ENCODE measurements around the gene ARMC12. TPM values are rescaled to one million over a fixed set of nuclear protein-coding genes. Genes with fewer than 3 reads are reported as not detected.
"Not testable (repeated sequence)": the region's sequence is repeated elsewhere in the genome, so short reads cannot be mapped to it uniquely, and the experiment has no call there.

Gene ARMC12
- polyA plus RNA-seq, 3 donors, result 0.94 to 1.8 (median 0.99) TPM

DNA sequence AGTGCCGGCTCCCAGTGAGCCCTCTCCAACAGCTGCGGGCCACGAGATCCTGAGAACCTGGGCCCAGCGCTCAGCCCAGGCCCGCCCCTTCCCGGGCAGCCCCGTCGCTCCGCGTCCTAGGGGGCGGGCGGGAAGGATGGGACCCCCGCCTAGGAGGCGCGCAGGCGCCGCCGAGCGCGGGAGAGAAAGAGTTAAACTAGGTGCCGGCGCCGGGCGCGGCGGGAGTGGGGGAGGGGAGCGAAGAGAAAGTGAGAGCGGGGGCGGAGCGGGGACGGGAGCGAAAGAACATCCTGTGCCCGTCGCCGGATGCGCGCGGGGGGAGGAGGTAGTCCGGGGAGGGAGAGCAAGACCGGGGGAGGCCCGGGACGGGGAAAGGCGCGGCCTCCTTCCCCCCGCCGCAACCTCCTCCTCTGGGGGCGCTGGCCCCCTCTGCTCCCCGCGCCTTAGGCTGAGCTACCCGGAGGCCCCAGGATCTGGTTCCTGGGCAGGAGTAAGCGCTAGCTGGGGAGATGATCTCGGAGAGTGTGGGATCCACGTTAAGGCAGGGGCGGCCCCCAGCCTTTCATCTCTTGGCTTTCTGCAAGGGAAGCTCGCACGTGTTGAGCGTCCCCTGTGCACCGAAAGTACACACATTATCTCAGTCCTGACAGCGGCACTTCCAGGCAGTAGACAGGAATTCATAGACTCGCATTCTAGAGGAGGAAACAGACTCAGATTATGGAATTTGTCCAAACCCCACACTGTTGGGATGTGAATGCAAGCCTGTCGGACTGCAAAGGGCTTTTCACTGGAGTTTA is 4.9 kb upstream of the ARMC12 start:
- peak; percentile 91 for DNase-seq

DNA sequence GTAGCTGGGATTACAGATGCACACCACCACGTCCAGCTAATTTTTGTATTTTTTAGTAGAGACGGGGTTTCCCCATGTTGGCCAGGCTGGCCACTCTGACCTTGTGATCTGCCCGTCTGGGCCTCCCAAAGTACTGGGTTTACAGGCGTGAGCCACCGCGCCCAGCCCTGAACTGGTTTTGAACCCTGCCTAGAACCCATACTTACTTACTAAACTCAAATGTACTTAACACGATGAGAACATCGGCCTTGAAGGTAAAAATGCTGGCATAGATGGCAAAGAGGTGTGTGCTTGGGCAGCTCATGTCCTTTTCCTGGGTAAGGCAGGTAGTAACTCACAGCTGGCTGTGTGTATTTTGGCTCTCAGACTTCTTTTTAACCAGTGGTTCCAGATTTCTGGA is 3.2 kb upstream of the ARMC12 start:
- no peak for DNase-seq

DNA sequence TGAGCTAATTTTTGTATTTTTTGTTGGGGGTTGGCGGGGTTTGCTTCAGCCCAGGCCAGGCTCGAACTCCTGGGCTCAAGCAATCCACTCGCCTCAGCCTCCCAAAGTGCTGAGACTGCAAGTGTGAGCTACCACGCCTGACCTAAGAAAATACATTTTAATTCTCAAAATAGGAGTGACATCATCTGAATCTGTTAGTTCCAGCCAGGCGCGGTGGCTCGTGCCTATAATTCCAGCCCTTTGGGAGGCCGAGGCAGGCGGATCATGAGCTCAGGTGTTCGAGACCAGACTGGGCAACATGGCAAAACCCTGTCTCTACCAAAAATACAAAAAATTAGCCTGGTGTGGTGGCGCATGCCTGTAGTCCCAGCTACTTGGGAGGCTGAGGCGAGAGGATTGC is 2.5 kb upstream of the ARMC12 start:
- DNase-seq, result not testable (repeated sequence)

DNA sequence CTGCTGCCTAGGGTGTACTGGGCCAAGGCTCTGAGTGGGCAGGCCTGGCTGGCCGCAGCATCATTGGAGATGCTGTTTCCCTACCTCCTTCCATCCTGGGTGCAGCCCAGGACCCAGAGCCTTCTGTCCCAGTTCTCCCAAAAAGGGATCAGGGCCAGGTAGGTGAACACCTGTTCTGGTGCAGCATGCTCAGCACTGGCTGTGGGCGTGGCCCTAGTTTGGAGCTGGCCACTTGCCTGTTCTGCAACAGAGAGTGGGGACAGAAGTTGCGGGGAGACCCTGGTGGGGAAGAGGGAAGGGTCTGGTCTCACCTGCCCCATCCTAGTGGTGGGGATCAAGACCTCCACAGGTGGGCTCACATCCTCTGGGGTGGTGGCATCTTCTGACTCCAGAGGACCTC is 1.4 kb upstream of the ARMC12 start:
- no peak for DNase-seq

DNA sequence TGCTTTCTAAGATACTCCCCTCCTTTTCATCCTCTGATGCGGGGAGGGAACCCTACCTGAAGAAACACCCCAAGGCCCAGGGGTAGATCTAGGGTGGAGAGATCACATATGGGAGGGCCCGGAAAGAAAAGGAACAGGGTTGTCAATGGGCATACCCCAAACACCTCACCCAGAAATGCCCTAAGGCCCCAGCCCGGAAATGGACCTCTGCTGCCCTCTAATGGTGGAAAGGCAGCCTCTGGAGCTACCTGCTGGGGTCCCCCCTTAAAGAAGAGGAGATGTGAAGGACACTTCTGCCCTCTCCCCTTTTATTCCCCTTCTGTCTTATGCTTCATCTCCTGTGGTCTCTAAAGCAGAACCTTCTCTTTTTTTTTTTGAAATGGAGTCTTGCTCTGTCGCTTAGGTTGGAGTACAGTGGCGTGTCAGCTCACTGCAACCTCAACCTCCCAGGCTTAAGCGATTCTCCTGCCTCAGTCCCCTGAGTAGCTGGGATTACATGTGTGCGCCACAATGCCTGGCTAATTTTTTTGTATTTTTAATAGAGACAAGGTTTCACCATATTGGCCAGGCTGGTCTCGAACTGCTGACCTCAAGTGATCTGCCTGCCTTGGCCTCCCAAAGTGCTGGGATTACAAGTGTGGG is 458 bp upstream of the ARMC12 start:
- DNase-seq, result no peak

DNA sequence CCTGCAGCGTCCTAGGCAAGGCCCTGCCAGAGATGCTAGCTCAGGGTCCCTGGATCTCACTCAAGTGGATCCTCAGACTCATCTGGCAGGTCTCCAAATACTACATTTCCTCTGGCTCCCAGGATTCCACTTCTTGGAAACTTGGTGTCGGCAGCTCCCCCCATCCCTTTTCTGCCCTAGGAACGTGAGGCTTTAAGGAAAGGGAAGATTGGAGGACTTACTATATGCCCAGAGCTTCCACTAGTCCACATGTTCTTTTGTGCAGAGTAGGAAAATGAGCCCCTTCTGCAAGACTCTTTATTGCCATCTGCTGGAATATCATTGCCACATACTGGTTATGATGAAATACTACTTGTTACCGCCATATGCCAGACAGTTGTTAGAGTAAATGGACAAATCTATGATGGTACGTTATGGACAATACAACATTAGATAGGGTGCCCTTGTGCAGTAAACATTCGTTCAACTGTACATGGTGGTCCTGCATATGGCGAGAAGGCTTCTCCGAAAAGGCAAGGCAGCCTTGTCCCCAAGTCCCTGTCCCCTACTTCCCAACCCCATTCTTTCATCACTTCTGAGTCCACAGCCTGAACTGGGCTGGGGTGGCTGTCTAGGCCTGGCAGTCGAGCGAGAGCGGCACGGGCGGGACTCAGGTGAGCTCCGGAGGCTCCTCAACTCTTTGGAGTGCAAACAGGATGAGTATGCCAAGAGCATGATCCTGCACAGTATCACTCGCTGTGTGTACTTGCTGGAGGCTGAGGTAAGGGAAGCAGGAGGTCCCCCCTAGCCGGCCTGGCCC is 780 bp downstream of the ARMC12 start:
- DNase-seq, result no peak

DNA sequence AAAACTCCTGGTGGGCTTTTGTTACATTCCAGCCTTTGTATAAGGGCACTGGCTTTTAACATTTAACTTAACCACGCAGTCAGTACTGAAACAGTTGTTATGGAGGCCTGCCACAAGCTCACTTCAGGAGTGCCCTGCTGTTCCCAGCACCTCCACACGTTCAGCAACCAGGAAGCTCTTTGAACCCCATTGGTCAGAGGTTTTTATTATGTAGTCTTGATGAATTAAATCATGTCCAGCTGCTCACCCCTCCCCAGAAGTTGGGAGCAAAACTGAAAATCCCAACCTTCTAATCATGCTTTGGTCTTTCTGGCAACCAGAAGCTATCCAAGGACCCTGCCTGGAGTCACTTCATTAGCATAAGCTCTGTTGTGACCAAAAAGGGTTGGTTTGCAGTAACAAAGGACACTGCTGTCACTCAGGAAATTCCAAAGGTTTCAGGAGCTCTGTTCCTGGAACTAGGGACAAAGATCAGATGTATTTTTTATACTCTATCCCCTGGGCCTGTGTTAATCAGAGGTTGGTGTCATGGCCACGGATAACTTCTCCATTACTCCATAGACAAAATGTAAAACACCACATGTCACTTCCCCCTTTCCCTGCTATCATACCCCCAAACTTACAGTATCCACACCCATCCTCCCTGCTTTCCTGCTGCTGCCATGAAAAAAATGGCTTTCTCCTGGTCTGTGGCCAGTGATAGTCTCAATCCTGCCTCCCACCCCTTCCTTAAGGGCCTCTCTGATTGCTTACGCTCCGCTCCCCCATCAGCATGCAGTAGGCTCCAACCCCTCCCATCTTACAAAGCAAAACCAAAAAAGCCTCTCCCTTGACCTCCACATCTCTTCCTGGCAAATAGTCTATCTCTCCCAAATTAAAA is 3.1 kb downstream of the ARMC12 start:
- DNase-seq, result no peak

DNA sequence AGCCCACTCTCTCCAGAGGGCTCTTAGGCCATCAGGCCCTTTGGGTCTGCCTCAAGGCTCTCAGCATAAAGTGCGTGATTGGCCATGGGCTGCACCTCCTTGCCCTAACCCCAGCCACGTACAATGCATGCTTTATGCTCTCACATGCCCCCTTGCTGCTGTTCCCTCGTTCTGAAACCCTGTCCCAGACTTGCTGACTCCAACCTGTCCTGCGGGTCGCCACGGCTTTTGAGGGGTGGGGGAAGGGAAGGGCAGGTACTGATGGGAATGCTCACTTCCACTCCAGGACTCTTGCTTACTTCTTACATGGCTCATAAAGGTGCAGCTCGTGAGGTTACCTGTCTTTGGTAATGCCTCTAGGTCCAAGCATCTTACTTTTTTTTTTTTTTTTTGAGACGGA is 6.0 kb downstream of the ARMC12 start:
- no peak for DNase-seq

DNA sequence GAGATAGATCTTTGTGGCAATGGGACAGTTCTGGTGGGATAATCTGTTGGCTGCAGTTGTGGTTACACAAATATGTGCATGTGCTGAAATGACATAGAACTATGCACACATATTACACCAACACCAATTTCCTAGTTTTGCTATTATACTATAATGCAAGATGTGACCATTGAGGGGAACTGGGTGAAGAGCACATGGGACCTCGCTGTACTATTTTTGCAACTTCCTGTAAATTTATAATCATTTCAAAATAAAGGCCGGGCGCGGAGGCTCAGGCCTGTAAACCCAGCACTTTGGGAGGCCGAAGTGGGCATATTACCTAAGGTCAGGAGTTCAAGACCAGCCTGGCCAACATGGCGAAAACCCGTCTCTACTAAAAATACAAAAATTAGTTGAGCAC is 8.7 kb downstream of the ARMC12 start:
- no peak for DNase-seq

DNA sequence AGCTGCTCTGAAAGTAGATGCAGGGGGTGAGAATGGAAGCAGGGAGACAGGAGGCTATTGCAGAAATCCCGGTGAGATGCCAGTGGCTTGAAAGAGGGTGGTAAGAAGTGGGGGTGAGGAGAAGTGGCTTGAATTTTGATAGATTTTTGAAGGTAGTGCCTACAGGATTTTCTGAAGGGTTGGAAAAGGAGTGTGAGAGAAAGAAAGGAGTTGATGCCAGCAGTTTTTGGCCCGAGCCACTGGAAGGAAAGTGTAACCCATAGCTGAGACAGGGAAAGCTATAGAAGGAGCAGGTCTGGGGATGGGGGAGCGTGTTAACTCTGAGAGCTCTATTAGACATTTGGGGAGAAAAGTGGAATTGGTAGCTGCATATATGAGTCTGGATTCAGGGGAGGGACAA is 9.7 kb downstream of the ARMC12 start:
- no peak for DNase-seq

DNA sequence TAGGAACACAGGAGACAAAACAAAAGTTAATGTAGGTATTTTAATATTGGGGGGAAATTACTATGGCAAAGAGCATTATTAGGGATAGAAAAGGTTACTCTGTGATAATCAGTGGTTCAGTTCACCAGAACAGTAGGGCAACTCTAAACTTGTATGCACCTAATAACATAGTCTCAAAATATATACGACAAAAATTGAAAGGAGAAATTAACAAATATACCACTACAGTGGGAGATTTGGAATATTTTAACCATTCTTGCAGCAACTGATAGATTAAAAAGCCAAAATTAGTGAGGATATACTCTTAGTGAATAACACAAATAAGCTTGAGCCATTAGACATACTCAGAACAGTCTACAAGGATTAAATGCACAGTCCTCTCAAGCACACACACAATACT is 11.0 kb downstream of the ARMC12 start:
- no peak for DNase-seq

DNA sequence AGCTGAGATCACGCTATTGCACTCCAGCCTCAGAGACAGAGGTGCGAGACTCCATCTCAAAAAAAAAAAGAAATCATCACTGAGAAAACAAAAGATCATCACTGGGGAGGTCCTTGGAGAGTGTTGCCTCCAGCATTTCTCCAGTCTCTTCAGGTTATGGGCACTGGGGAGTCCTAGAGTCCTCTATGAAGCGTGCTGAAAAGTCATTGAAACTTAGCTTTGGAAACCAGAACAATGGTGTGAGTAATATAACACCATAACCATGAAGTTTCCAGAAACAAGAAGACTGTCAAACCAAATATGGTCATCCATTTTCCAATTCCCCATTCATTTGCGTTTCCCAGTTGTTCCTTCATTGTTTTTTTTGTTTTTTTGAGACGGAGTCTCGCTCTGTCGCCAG is 13.7 kb downstream of the ARMC12 start:
- no peak for DNase-seq

DNA sequence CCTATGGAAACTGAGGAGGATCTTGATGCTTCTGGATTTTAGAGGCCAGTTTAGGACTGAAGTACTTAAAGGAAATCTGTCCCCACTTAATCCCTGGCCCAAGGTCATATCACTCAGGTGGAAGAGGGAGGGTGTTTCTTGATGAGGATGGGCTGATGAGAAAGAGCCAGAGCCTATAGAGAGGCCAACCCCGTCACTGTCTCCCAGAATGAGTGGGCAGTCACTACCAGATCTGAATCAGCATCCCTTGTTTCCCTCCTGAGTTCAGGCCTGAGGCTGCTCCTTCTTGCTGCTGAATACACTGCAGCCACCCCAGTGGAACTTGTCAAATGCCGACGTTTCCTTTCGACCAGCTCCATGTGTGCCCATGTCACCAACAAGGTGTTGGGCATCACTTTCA is 14.8 kb downstream of the ARMC12 start:
- DNase-seq, result no peak

DNA sequence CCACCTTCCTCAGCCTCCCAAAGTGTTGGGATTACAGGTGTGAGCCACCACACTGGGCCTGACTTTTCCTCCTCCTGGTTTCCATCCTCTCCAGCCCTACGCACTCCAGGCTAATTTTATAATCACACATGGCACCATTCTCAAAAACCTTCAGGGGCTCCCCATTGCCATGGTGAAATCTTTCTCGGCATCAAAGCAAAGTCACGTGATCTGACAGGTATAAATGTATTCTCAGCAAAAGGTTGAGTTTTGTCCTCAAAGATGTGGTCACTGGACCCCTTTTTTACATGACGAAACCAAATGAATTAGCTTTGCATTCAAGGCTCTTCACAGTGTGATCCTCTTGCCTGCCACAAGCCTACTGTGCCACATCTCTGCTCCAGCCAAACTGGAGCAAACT is 15.5 kb downstream of the ARMC12 start:
- no peak for DNase-seq

DNA sequence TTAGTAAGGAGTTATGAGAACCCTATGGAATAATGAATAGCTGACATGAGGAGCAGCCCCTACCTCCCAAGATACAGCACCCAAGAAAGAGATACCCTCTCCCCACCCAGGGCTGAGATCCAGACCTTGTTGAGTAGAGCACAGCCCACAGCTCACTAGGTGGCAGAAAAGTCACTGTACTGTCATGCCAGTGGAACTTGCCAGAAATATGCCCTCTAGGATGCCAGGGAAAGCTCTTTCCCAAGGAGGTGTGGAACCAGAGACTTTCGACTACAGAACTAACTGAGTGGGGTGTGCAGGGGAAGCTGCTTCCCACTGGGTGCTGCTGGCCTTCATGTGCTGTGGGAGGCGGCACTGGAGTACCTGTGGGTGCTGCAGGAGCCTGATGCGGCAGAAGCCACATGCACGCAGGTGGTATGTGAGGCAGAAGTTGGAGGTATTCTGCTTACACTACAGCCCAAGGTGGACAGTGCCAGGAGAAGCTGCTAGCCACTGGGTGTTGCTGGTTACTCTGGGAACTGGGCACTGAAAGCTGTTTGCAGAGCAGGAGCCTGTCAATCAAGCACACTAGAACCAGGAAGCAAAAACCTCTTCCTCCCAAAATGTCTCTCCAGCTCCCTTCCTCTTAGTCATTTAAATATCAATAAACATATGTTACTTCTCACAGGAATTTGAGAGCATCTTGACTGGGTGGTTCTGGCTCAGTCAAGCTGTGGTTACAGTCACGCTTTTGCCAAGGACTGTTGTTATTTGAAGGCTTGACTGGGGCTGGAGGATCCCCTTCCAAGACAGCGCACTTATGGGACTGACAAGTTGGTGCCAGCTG is 17.8 kb downstream of the ARMC12 start:
- no peak for DNase-seq

DNA sequence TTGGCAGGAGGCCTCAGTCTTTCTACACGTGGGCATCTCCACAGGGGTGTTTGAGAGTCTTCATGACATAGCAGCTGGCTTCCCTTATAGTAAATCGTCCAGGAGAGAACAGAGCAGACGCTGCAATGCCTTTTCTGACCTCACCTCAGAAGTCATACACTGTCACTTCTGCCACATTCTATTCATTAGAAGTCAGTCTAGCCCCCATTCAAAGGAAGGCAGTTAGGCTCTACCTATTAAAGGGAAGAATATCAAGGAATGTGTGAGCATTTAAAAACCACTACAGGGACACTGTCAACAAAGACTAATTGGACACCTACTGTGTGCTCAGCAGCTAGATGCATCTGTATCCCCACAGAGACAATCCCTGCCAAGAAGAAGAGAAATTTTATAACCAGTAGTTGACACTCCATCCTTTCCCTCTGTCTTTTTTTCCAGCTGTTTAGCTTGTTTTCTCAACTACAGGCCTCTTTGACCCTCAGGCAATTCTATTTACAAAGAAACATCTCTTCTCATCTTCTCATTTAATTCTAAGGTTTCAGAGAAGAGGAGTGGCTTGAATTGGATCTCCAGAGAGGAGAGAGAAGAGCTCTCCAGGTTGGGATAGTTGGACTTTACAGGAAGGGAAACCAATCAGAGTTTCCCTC is 18.6 kb downstream of the ARMC12 start:
- DNase-seq, result no peak

DNA sequence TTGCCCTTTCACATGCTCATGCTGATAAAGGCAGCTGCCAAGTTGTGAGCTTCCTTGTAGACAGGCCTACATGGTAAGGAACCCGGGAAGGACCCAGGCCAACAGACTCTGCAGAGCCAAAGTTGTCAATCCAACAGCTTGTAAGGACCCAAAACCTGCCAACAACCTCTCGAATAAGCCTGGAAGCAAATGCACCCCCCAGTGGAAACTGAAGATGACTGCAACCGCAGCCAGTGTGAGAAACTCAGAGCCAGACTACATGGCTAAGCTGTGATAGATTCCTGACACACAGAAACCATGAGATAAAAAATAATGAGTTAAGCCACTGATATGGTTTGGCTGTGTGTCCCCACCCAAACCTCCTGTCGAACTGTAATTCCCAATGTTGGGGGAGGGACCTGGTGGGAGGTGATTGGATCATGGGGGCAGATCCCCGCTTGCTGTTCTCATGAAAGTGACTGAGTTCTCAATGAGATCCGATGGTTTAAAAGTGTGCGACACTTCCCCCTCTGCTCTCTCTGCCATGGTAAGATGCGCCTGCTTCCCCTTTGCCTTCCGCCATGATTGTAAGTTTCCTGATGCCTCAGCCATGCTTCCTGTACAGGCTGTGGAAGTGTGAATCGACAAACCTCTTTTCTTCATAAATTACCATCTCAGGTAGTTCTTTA is 20.8 kb downstream of the ARMC12 start:
- DNase-seq, result no peak

DNA sequence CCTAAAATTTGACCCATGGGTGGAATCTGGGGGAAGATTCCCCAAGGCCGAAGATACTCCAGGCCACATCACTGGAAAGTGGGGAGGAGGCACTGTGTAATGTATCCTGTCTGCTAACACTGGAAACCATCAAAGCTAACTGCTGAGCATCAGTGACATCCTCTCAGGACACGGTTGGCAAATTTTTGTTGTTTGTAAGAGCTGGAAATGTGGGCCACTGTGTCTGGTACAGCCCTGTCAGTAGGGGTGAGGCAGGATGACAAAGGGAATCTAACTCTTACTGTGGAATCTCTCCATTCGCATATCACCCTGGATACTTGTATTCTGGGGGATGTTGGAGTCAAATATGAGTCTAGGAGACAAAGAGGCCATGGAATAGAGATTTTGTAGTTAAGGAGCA is 22.6 kb downstream of the ARMC12 start:
- peak; percentile 50 for DNase-seq

DNA sequence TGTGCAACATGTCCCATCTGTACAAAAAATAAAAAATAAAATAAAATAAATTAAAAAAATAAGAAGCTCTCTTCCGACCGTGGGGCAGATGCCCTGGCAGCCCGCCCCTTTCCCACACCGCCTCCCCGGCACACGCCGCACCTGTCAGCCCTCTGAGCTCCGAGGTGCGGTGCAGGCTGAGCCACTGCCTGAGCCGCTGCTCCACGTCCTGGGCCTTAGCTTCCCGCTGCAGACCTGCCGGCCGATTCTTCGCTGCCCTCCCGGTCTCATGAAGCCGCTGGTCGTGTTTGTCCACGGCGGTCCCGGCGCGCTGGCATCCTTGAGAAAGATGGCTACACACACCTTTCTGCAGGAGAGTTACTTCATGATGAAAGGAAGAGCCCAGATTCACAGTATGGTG is 28.9 kb downstream of the ARMC12 start:
- DNase-seq, result no peak

DNA sequence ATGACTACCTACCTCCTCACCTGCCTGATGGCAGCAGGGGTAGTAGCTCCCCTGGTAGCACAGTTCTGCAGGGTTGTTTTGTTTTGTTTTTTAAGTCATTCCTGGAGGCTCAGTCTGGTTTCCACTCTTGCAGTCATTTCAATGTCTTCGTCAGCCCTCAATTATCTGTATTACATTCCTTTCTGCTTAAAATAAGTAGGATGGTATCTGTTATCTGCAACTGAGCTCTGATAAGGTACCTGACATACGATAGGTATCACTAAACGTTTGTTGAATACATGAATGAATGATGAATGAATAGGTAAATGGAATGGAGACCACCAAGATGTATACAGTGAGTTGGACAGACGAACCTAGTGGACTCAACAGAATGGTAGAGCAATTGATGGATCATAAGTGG is 32.4 kb downstream of the ARMC12 start:
- no peak for DNase-seq
